Right ventricle myocardium superior (tissue), 1 donor: Measurements from ENCODE around the gene NRF1. TPM values are rescaled to one million over a fixed set of nuclear protein-coding genes. Genes with fewer than 3 reads are reported as not detected.

Source experiments
- ATAC-seq: fragments of 200-7000 bp; cut with Tn5 transposase; one replicate; pipeline ENCODE4 v1.9.1; 2020; ENCODE audit warnings: mild to moderate bottlenecking; ENCODE audit not compliant: poor library complexity
- DNase-seq: peaks from one replicate; pipeline ENCODE4 v3.0.0-alpha.2; 2020
- intact Hi-C: fragments of 100-400 bp; cut with DNase I; formaldehyde crosslinking; loops from one replicate; pipeline ENCODE4 v1.11.2; 2022
- total RNA-seq: library from RNA; stranded (reverse); fragmentation: NEBNext Ultra II Directional; extraction: Animal tissue kit (Norgen Biotek cat#: 25700); gene quantifications from one replicate; pipeline ENCODE4 v1.2.1, GENCODE V29; 2021
- donor health status: DM: no; HTN: yes; CAD: no; lungs with severe emphysema.

The NRF1 gene
- total RNA-seq, 1 donor from 2014 or later, result 9.0 TPM

GRCh38 chr7:129773328-129773731, 161.8 kb downstream of the NRF1 start:
- intact Hi-C loops, result no loop called here
- ATAC-seq (no peak), DNase-seq (no peak)

- ATAC-seq, result no peak
- intact Hi-C loops, result no loop called here
- DNase-seq, result no peak
Measured at GRCh38 chr7:129773871-129774270, 162.4 kb downstream of the NRF1 start.

- ATAC-seq (no peak), DNase-seq (peak; percentile 31)
- intact Hi-C loops, result no loop called here
Measured at GRCh38 chr7:129774359-129774758, 162.8 kb downstream of the NRF1 start.

- intact Hi-C loops, result no loop called here
- no peak for ATAC-seq
Measured at GRCh38 chr7:129774871-129775694, 163.6 kb downstream of the NRF1 start.

GRCh38 chr7:129775695-129776361, 164.3 kb downstream of the NRF1 start:
- DNase-seq (peak; percentile 17), ATAC-seq (no peak)
- intact Hi-C loops, result no loop called here

More at GRCh38 chr7:129774871-129775694, 163.6 kb downstream of the NRF1 start:
- peak; percentile 24 for DNase-seq

GRCh38 chr7:129776362-129776722, 164.8 kb downstream of the NRF1 start:
- intact Hi-C loops, result no loop called here
- ATAC-seq, result no peak
- no peak for DNase-seq

GRCh38 chr7:129777195-129777844, 165.8 kb downstream of the NRF1 start:
- DNase-seq (no peak), ATAC-seq (no peak)
- intact Hi-C loops, result no loop called here

- intact Hi-C loops, result no loop called here
- ATAC-seq, result no peak
- no peak for DNase-seq
Measured at GRCh38 chr7:129777993-129778769, 166.7 kb downstream of the NRF1 start.

- ATAC-seq, result no peak
- intact Hi-C loops, result no loop called here
Measured at GRCh38 chr7:129778770-129779601, 167.5 kb downstream of the NRF1 start.

GRCh38 chr7:129779602-129780256, 168.2 kb downstream of the NRF1 start:
- ATAC-seq (peak; percentile 27), DNase-seq (no peak)
- intact Hi-C loops, result no loop called here

More at GRCh38 chr7:129778770-129779601, 167.5 kb downstream of the NRF1 start:
- no peak for DNase-seq

GRCh38 chr7:129780257-129780973, 168.9 kb downstream of the NRF1 start:
- no peak for DNase-seq
- intact Hi-C loops, result no loop called here
- peak; percentile 23 for ATAC-seq

GRCh38 chr7:129780974-129781927, 169.7 kb downstream of the NRF1 start:
- intact Hi-C loops, result no loop called here
- ATAC-seq (no peak), DNase-seq (no peak)

- ATAC-seq (no peak), DNase-seq (no peak)
- intact Hi-C loops, result no loop called here
Measured at GRCh38 chr7:129781928-129782817, 170.7 kb downstream of the NRF1 start.

GRCh38 chr7:129782818-129783583, 171.5 kb downstream of the NRF1 start:
- DNase-seq (no peak), ATAC-seq (no peak)
- intact Hi-C loops, result no loop called here
